Measurements from ENCODE around the gene TLK2.
"Not testable (repeated sequence)": the region's sequence is repeated elsewhere in the genome, so short reads cannot be mapped to it uniquely, and the experiment has no call there.

Gene TLK2

DNA sequence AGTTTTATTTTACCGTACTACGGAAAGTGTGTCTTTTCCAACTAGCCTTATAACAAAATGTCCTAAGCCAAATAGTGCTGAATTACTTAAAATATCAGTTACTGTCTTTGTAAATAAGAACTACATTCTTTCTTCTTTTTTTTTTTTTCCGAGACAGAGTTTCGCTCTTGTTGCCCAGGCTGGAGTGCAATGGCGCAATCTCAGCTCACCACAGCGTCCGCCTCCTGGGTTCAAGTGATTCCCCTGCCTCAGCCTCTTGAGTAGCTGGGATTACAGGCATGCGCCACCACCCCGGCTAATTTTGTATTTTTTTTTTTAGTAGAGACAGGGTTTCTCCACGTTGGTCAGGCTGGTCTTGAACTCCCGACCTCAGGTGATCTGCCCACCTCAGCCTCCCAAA, 113.2 kb downstream of the TLK2 start:
- not testable (repeated sequence) for H3K79me2 ChIP-seq (ENCODE audit: control insufficient read depth, insufficient read depth, low read length); H3K27ac ChIP-seq (ENCODE audit: low read depth, low read length); H3K23ac ChIP-seq (ENCODE audit: low read length); H4K8ac ChIP-seq (ENCODE audit: low read depth, low read length); H3K36me3 ChIP-seq (ENCODE audit: control insufficient read depth, insufficient read depth, low read length); DNase-seq; H3K27me3 ChIP-seq (ENCODE audit: insufficient read depth, low read length, poor library complexity); H4K5ac ChIP-seq (ENCODE audit: low read length); H3K4ac ChIP-seq (ENCODE audit: low read depth, low read length); H3K9ac ChIP-seq (ENCODE audit: low read length); H3K4me3 ChIP-seq (ENCODE audit: low read length); H2AK5ac ChIP-seq (ENCODE audit: low read length); H3K18ac ChIP-seq (ENCODE audit: low read length); H3K79me1 ChIP-seq (ENCODE audit: low read length); H3K56ac ChIP-seq (ENCODE audit: low read length); H3K4me2 ChIP-seq (ENCODE audit: low read length); H2BK15ac ChIP-seq (replicated peaks; ENCODE audit: low read depth); H2BK120ac ChIP-seq (ENCODE audit: low read depth, low read length); H2BK5ac ChIP-seq (ENCODE audit: low read length); H3K4me1 ChIP-seq (ENCODE audit: control insufficient read depth, low read depth, low read length)
- no CpG with 5 or more reads among the region's 11 CpGs for WGBS (ENCODE audit: extremely low coverage, insufficient coverage, low lambda C conversion rate)

DNA sequence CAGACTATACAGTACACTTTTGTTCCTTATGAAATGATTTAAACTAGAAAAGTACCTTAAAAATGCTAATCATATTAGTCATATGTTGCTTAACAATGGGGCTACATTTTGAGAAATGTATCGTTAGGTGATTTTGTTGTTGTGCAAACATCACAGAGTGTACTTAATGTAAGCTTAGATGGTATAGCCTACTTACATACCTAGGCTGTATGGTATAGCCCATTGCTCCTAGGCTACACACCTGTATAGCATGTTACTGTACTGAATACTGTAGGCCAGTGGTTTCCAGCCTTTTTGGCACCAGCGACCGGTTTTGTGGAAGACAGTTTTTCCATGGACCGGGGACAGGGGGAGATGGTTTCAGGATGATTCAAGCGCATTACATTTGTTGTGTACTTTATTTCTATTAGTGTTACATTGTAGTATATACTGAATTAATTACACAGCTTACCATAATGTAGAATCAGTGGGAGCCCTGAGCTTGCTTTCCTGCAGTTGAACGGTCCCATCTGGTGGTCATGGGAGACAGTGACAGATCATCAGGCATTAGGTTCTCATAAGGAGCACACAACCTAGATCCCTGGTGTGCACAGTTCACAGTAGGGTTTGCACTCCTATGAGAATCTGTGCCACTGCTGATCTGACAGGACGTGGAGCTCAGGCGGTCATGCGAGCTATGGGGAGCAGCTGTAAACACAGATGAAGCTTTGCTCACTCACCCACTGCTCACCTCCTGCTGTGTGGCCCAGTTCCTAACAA, 113.9 kb downstream of the TLK2 start:
- H3K23ac ChIP-seq (ENCODE audit: low read length): no peak overlapping the region
- no peak overlapping the region for H4K8ac ChIP-seq (ENCODE audit: low read depth, low read length)
- no peak overlapping the region for H3K9ac ChIP-seq (ENCODE audit: low read length)
- H3K4me1 ChIP-seq (ENCODE audit: control insufficient read depth, low read depth, low read length): no peaks in the 10 kb centered on the region
- H3K27ac ChIP-seq (ENCODE audit: low read depth, low read length): no peak overlapping the region
- no CpG with 5 or more reads among the region's 9 CpGs for WGBS (ENCODE audit: extremely low coverage, insufficient coverage, low lambda C conversion rate)
- no peak overlapping the region for H3K4me2 ChIP-seq (ENCODE audit: low read length)
- H3K27me3 ChIP-seq (ENCODE audit: insufficient read depth, low read length, poor library complexity): no peaks in the 10 kb centered on the region
- no peak overlapping the region for H2AK5ac ChIP-seq (ENCODE audit: low read length)
- H3K36me3 ChIP-seq (ENCODE audit: control insufficient read depth, insufficient read depth, low read length): no peaks in the 10 kb centered on the region
- H2BK5ac ChIP-seq (ENCODE audit: low read length): no peak overlapping the region
- no peak overlapping the region for H3K4me3 ChIP-seq (ENCODE audit: low read length)
- H2BK120ac ChIP-seq (ENCODE audit: low read depth, low read length): no peak overlapping the region
- DNase-seq: no peak
- H3K56ac ChIP-seq (ENCODE audit: low read length): no peak overlapping the region
- no peaks in the 10 kb centered on the region for H3K79me1 ChIP-seq (ENCODE audit: low read length)
- no peak overlapping the region for H2BK15ac ChIP-seq (replicated peaks; ENCODE audit: low read depth)
- H4K5ac ChIP-seq (ENCODE audit: low read length): no peak overlapping the region
- no peak overlapping the region for H3K18ac ChIP-seq (ENCODE audit: low read length)
- H3K4ac ChIP-seq (ENCODE audit: low read depth, low read length): no peak overlapping the region
- H3K79me2 ChIP-seq (ENCODE audit: control insufficient read depth, insufficient read depth, low read length): no peaks in the 10 kb centered on the region

DNA sequence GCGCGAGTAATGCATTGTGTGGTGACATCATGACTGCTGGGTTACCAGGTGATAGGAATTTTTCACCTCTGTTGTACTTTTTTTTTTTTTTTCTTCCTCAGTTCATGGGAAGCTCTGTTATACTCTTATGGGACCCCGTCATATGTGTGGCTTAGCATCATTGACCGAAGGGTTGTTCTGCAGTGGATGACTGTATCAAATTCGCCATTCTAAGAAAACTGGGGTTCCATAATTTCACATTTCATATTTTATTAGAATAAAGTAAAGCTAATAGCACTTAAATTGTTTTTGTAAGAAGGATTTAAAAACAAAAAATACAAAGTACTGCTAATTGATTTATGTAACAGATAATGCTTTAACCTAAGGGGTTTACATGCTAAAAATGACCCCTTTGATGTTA, 116.9 kb downstream of the TLK2 start:
- H2AK5ac ChIP-seq (ENCODE audit: low read length): no peak overlapping the region
- no peak overlapping the region for H3K9ac ChIP-seq (ENCODE audit: low read length)
- no peaks in the 10 kb centered on the region for H3K79me2 ChIP-seq (ENCODE audit: control insufficient read depth, insufficient read depth, low read length)
- peak; percentile 43 for DNase-seq
- no CpG with 5 or more reads among the region's 5 CpGs for WGBS (ENCODE audit: extremely low coverage, insufficient coverage, low lambda C conversion rate)
- no peaks in the 10 kb centered on the region for H3K27me3 ChIP-seq (ENCODE audit: insufficient read depth, low read length, poor library complexity)
- H3K79me1 ChIP-seq (ENCODE audit: low read length): no peaks in the 10 kb centered on the region
- no peak overlapping the region for H3K4me2 ChIP-seq (ENCODE audit: low read length)
- H3K36me3 ChIP-seq (ENCODE audit: control insufficient read depth, insufficient read depth, low read length): no peaks in the 10 kb centered on the region
- H3K23ac ChIP-seq (ENCODE audit: low read length): no peak overlapping the region
- no peak overlapping the region for H3K56ac ChIP-seq (ENCODE audit: low read length)
- no peak overlapping the region for H3K4me3 ChIP-seq (ENCODE audit: low read length)
- H2BK15ac ChIP-seq (replicated peaks; ENCODE audit: low read depth): no peak overlapping the region
- H2BK5ac ChIP-seq (ENCODE audit: low read length): no peak overlapping the region
- H3K4ac ChIP-seq (ENCODE audit: low read depth, low read length): no peak overlapping the region
- H4K8ac ChIP-seq (ENCODE audit: low read depth, low read length): no peak overlapping the region
- H4K5ac ChIP-seq (ENCODE audit: low read length): no peak overlapping the region
- H3K4me1 ChIP-seq (ENCODE audit: control insufficient read depth, low read depth, low read length): no peaks in the 10 kb centered on the region
- H3K27ac ChIP-seq (ENCODE audit: low read depth, low read length): no peak overlapping the region
- no peak overlapping the region for H3K18ac ChIP-seq (ENCODE audit: low read length)
- no peak overlapping the region for H2BK120ac ChIP-seq (ENCODE audit: low read depth, low read length)

DNA sequence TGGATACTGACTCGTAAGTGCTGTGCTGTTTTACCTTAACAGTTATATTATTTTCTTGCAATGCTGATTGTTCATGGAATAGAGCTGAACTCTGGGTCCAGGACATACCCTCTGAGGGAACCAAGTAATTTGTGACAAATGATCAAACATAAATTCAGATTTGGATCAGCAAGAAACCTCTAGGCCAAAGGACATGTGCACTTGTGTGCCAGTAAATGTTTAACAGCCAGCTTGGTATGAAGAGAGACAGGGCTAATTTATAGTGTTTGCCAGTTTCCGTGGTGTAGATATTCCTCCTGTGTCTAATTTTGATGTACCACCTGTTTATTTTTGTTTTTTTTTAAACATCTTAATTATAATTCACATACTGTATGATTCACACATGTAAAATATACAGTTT, 118.0 kb downstream of the TLK2 start:
- Histone ChIP-seq H3K4me2 (ENCODE audit: low read length) (no peak overlapping the region), H2BK15ac (replicated peaks; ENCODE audit: low read depth) (no peak overlapping the region), H4K5ac (ENCODE audit: low read length) (no peak overlapping the region), H2AK5ac (ENCODE audit: low read length) (no peak overlapping the region), H2BK5ac (ENCODE audit: low read length) (no peak overlapping the region), H3K79me1 (ENCODE audit: low read length) (no peaks in the 10 kb centered on the region), H3K56ac (ENCODE audit: low read length) (no peak overlapping the region), H3K27ac (ENCODE audit: low read depth, low read length) (no peak overlapping the region), H3K79me2 (ENCODE audit: control insufficient read depth, insufficient read depth, low read length) (no peaks in the 10 kb centered on the region), H3K36me3 (ENCODE audit: control insufficient read depth, insufficient read depth, low read length) (no peaks in the 10 kb centered on the region), H3K9ac (ENCODE audit: low read length) (no peak overlapping the region), H4K8ac (ENCODE audit: low read depth, low read length) (no peak overlapping the region), H3K4me3 (ENCODE audit: low read length) (no peak overlapping the region), H3K18ac (ENCODE audit: low read length) (no peak overlapping the region), H2BK120ac (ENCODE audit: low read depth, low read length) (no peak overlapping the region), H3K4me1 (ENCODE audit: control insufficient read depth, low read depth, low read length) (no peaks in the 10 kb centered on the region), H3K4ac (ENCODE audit: low read depth, low read length) (no peak overlapping the region), H3K23ac (ENCODE audit: low read length) (no peak overlapping the region), H3K27me3 (ENCODE audit: insufficient read depth, low read length, poor library complexity) (no peaks in the 10 kb centered on the region)
- no CpG with 5 or more reads among the region's 2 CpGs for WGBS (ENCODE audit: extremely low coverage, insufficient coverage, low lambda C conversion rate)
- DNase-seq: no peak

DNA sequence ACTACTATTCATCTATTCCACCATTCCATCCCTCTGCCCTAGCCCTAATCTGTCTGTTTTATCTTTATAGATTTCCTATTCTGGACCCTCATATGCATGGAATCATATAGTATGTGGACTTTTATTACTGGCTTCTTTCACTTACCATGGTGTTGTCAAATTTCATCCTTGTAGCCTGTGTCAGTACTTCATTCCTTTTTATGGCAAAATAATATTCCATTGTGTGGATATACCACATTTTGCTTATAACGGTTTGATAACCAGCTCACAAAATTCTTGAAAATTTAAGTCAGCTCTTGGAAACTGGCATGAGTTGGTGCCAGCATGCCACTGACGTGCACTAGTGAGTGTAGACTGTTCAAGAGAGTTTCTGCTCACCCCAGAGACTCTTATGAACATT, 118.5 kb downstream of the TLK2 start:
- H3K79me1 ChIP-seq (ENCODE audit: low read length): no peaks in the 10 kb centered on the region
- no peak overlapping the region for H3K4ac ChIP-seq (ENCODE audit: low read depth, low read length)
- no peak overlapping the region for H4K8ac ChIP-seq (ENCODE audit: low read depth, low read length)
- H3K23ac ChIP-seq (ENCODE audit: low read length): no peak overlapping the region
- no peaks in the 10 kb centered on the region for H3K27me3 ChIP-seq (ENCODE audit: insufficient read depth, low read length, poor library complexity)
- no peak overlapping the region for H2BK5ac ChIP-seq (ENCODE audit: low read length)
- no peak for DNase-seq
- WGBS (ENCODE audit: extremely low coverage, insufficient coverage, low lambda C conversion rate): no CpG with 5 or more reads among the region's 2 CpGs
- no peak overlapping the region for H3K9ac ChIP-seq (ENCODE audit: low read length)
- H3K36me3 ChIP-seq (ENCODE audit: control insufficient read depth, insufficient read depth, low read length): no peaks in the 10 kb centered on the region
- H2AK5ac ChIP-seq (ENCODE audit: low read length): no peak overlapping the region
- H3K18ac ChIP-seq (ENCODE audit: low read length): no peak overlapping the region
- H2BK120ac ChIP-seq (ENCODE audit: low read depth, low read length): no peak overlapping the region
- H3K56ac ChIP-seq (ENCODE audit: low read length): no peak overlapping the region
- no peak overlapping the region for H4K5ac ChIP-seq (ENCODE audit: low read length)
- no peaks in the 10 kb centered on the region for H3K79me2 ChIP-seq (ENCODE audit: control insufficient read depth, insufficient read depth, low read length)
- H3K27ac ChIP-seq (ENCODE audit: low read depth, low read length): no peak overlapping the region
- H3K4me1 ChIP-seq (ENCODE audit: control insufficient read depth, low read depth, low read length): no peaks in the 10 kb centered on the region
- H3K4me3 ChIP-seq (ENCODE audit: low read length): no peak overlapping the region
- H2BK15ac ChIP-seq (replicated peaks; ENCODE audit: low read depth): no peak overlapping the region
- no peak overlapping the region for H3K4me2 ChIP-seq (ENCODE audit: low read length)

DNA sequence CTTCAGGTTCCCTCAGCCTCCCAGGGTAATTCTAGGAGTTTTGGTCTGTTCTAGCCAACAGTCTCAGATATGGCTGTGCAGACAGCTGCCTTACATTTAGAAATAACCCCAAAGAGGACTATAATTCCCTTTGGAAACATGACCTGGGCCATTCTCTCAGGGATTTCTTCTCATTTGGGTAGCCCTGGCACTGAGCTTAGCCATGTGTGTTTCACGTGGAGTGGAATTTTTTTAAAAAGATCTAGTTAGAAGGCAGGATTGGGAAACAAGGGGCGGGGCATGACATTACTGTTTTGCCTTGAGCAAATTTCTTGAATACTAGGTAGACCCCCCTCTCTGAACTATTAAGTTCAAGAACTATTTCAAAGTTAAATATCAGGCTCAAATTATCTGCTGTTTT, 119.3 kb downstream of the TLK2 start:
- H3K36me3 ChIP-seq (ENCODE audit: control insufficient read depth, insufficient read depth, low read length): no peaks in the 10 kb centered on the region
- no peak for DNase-seq

More for the DNA sequence above, 119.3 kb downstream of the TLK2 start:
- Histone ChIP-seq H3K9ac (ENCODE audit: low read length) (no peak overlapping the region), H3K4ac (ENCODE audit: low read depth, low read length) (no peak overlapping the region), H3K56ac (ENCODE audit: low read length) (no peak overlapping the region), H3K27me3 (ENCODE audit: insufficient read depth, low read length, poor library complexity) (no peaks in the 10 kb centered on the region), H3K79me1 (ENCODE audit: low read length) (no peaks in the 10 kb centered on the region), H3K23ac (ENCODE audit: low read length) (no peak overlapping the region), H3K18ac (ENCODE audit: low read length) (no peak overlapping the region), H3K4me2 (ENCODE audit: low read length) (no peak overlapping the region), H2BK120ac (ENCODE audit: low read depth, low read length) (no peak overlapping the region), H3K27ac (ENCODE audit: low read depth, low read length) (no peak overlapping the region), H2AK5ac (ENCODE audit: low read length) (no peak overlapping the region), H2BK5ac (ENCODE audit: low read length) (no peak overlapping the region), H3K79me2 (ENCODE audit: control insufficient read depth, insufficient read depth, low read length) (no peaks in the 10 kb centered on the region), H3K4me1 (ENCODE audit: control insufficient read depth, low read depth, low read length) (no peaks in the 10 kb centered on the region), H3K4me3 (ENCODE audit: low read length) (no peak overlapping the region), H2BK15ac (replicated peaks; ENCODE audit: low read depth) (no peak overlapping the region), H4K8ac (ENCODE audit: low read depth, low read length) (no peak overlapping the region), H4K5ac (ENCODE audit: low read length) (no peak overlapping the region)
- WGBS (ENCODE audit: extremely low coverage, insufficient coverage, low lambda C conversion rate): no CpG with 5 or more reads among the region's 2 CpGs

Measured in mesendoderm (in vitro differentiated cells).